Activated gamma-delta T cell treated with Interleukin-2 at 50 U/mL for 16 hours (primary cell): ENCODE results near the gene MALAT1.
A peak's percentile ranks its signal among the peaks of the same experiment; 100 is the strongest.
"Not testable (repeated sequence)": the region's sequence is repeated elsewhere in the genome, so short reads cannot be mapped to it uniquely, and the experiment has no call there.

Experiments used
- DNase-seq: peaks from one replicate; pipeline ENCODE4 v3.0.0-alpha.2; 2020

Gene MALAT1

GRCh38 chr11:65522718-65523630, 24.1 kb downstream of the MALAT1 start:
- not testable (repeated sequence) for DNase-seq

DNA sequence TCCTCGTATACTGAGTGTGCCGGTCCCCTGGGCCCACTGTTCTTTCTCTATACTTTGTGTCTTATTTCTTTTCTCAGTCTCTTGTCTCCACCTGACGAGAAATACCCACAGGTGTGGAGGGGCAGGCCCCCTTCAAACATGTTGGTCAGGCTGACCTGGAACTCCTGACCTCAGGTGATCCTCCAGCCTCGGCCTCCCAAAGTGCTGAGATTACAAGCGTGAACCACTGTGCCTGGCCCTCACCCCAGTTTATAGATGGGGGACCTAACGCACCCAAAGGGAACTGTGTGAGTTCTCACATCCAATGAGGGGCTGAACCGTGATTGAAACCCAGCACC, 24.8 kb downstream of the MALAT1 start:
- DNase-seq, result not testable (repeated sequence)

DNA sequence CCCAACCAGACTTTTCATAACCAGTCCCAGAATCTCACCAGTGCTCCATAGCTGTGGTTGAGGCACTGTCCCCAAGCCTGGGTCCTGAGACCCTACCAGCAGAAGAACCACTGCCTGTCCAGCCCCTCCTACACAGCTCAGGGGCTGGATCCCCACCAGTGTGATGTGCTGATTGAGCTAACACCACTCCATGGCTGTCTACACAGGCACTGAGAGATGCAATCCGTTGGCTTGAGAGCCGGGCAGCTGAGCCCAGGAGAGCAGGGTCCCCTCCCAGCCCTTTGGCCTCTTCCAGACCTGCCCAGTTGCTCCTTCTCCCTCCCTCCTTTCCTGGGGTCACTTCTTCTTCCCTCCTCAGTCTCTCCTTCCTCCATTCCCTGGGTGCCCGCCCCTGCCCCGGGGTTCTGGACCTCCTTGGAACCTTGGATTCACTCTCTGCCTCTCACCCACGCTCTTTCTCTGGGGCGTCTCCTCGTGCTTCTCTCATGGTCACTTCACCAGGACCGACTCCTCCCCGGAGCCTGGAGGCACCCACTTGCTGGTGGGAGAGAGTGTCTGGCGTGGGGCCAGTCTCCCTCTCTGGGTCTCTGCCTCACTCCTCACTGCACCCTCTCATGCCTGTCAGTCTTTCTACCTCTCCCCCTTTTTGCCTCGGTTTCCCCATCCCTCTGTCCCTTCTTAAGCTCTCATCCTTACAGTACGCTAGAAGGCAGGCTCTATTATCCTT, 25.3 kb downstream of the MALAT1 start:
- no peak for DNase-seq

GRCh38 chr11:65524741-65525545, 26.1 kb downstream of the MALAT1 start, which contains the start of gene SCYL1:
Gene SCYL1, plus strand, starts transcription at chr11:65525083. Its CDS starts 71 bp downstream, at chr11:65525154.
- peak; percentile 79 for DNase-seq

GRCh38 chr11:65525546-65526480, 27.0 kb downstream of the MALAT1 start:
- DNase-seq, result no peak

DNA sequence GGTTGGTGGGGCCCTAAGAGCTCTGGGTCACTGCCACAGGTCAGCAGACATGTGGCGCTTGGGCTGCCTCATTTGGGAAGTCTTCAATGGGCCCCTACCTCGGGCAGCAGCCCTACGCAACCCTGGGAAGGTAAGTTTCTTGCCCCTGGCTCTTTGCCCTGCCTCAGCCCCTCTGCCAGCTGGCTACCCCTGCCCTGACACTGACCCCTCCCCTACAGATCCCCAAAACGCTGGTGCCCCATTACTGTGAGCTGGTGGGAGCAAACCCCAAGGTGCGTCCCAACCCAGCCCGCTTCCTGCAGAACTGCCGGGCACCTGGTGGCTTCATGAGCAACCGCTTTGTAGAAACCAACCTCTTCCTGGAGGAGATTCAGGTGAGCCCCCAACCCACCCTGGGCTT, 27.9 kb downstream of the MALAT1 start:
- no peak for DNase-seq

DNA sequence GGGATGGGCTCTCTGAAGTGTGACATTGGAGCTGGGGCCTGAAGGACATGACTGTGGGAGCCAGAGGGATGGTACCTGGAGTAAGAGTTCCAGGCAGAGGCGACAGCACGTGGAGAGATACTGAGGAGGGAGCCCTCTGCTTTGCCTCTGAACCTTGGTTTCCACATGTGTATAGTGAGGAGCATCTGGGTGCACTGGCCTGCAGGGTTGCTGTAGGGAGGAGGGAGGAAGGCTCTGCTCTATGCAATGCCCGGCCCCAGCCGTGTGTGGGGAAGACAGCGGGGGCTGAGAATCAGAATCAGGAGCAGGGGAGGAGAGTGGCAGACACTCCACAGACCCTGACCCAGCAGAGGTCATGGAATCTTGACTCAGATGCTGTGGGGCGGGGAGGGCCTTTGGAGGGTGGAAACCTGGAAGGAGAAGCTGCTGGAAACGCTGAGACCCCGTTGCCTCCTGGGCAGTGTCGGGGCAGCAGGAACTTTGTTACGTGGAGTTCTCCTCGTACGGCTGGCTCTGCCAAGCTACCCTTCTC, 30.0 kb downstream of the MALAT1 start:
- DNase-seq, result no peak

GRCh38 chr11:65529475-65530156, 30.8 kb downstream of the MALAT1 start:
- DNase-seq, result no peak

DNA sequence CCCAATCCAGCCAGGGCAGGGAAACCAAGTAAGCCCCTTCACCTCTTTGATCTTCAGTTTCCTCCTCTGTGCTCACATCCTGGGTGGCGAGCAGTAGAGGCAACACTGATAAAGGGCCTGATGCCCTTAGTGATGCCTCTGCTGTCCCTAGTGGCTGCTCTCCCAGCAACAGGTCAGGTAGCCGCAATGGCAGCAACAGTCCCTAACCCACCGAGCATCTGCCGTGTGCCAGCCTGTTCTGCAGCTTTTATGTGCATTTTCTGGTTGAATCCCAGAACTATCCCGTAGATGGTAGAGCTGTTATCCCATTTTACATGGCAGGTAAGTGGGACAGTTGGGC, 31.3 kb downstream of the MALAT1 start:
- DNase-seq, result peak; percentile 40

DNA sequence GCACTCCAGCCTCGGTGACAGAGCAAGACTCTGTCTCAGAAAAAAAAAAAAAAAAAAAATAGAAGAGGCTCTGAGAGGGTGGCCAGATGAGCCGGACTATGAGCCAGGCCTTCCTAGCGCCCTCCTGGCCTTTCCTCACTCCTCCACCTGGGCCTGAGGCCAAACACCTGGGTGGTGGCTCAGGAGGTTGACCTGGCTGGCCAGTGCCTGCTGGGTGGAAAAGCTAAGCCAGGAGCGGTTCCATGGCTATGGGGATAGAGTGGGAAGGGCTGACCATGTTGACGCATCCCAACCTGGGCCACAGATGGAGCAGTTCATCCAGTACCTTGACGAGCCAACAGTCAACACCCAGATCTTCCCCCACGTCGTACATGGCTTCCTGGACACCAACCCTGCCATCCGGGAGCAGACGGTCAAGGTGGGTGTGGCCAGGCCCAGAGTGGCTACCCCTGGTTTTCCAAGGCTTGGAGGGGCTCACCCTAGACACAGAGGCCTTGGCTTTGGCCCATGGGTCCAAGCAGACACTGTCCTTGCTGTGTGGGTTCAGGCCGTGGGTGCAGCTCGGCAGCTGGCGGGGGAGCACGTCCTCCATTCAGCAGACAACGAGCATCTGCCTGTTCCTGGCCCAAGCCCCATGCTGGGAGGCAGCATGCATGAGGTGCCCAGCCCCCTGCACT, 33.7 kb downstream of the MALAT1 start:
- no peak for DNase-seq

- DNase-seq, result no peak
Observed at GRCh38 chr11:65535102-65535501, 36.3 kb downstream of the MALAT1 start.

- no peak for DNase-seq
Observed at GRCh38 chr11:65536412-65537295, 37.8 kb downstream of the MALAT1 start.

- DNase-seq, result no peak
Observed at GRCh38 chr11:65537296-65537597, 38.4 kb downstream of the MALAT1 start.

- no peak for DNase-seq
Observed at GRCh38 chr11:65537620-65538231, 38.9 kb downstream of the MALAT1 start.

DNA sequence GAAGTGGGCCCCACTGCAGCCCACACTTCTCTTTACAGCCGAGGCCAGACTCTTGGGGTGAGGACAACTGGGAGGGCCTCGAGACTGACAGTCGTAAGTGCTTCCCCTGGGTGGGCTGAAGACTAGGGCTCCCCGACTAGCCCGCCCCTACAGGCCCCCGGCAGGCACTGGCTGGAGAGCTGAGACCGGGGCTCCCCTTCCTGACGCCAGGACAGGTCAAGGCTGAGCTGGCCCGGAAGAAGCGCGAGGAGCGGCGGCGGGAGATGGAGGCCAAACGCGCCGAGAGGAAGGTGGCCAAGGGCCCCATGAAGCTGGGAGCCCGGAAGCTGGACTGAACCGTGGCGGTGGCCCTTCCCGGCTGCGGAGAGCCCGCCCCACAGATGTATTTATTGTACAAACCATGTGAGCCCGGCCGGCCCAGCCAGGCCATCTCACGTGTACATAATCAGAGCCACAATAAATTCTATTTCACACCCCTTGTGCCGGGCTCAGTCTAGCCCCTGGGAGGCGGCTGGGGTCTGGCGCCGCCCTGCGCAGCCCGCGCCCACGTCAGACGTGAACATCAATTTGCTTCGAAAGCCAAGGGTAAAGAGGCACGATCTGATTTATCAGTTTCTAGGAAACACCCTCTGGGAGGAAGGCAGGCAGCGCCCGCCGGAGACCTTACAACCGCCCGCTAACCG, 39.5 kb downstream of the MALAT1 start:
- no peak for DNase-seq

GRCh38 chr11:65538915-65539743, 40.3 kb downstream of the MALAT1 start:
- no peak for DNase-seq

- DNase-seq, result no peak
Observed at GRCh38 chr11:65539744-65540289, 41.0 kb downstream of the MALAT1 start.
